Activated CD4-positive, alpha-beta T cell treated with anti-CD3 and anti-CD28 coated beads for 36 hours (primary cell): Measurements from ENCODE around the gene CALU. TPM values are rescaled to one million over a fixed set of nuclear protein-coding genes. Genes with fewer than 3 reads are reported as not detected.

Experiments
- ATAC-seq: fragments of 200-7000 bp; cut with Tn5 transposase; one replicate; pipeline ENCODE4 v1.10.0; 2021; ENCODE audit warnings: mild to moderate bottlenecking, moderate library complexity
- CTCF ChIA-PET: fragments of 350-600 bp; sonication (Branson Sonifier 250); formaldehyde crosslinking; loops from one replicate; lab custom pipeline; 2021; ENCODE audit warnings: antibody characterized with exemption; lab: Charles Lee
- POLR2A ChIA-PET: fragments of 350-600 bp; sonication (Branson Sonifier 250); formaldehyde crosslinking; loops from one replicate; lab custom pipeline; 2021; ENCODE audit warnings: antibody characterized with exemption, inconsistent platforms; lab: Charles Lee
- DNase-seq: peaks from one replicate; pipeline ENCODE4 v3.0.0-alpha.2; 2020
- H3K27ac Mint-ChIP-seq: one replicate; pipeline ENCODE4 v1.8.0; 2021; ENCODE audit warnings: mixed read lengths
- H3K27me3 Mint-ChIP-seq: one replicate; pipeline ENCODE4 v1.8.0; 2021; ENCODE audit warnings: mixed read lengths
- H3K36me3 Mint-ChIP-seq: one replicate; pipeline ENCODE4 v1.8.0; 2021; ENCODE audit warnings: low read depth, mixed read lengths
- H3K4me1 Mint-ChIP-seq: one replicate; pipeline ENCODE4 v1.8.0; 2021; ENCODE audit warnings: mixed read lengths
- H3K4me3 Mint-ChIP-seq: one replicate; pipeline ENCODE4 v1.8.0; 2021; ENCODE audit warnings: mild to moderate bottlenecking, moderate library complexity, mixed read lengths
- H3K9me3 Mint-ChIP-seq: one replicate; pipeline ENCODE4 v1.8.0; 2021; ENCODE audit warnings: low read depth, mixed read lengths
- intact Hi-C, 2 experiments: fragments of 100-400 bp; cut with DNase I in 1 of 2; cut with micrococcal nuclease in 1 of 2; formaldehyde crosslinking; loops; one replicate each; pipeline versions ENCODE4 v1.14.2 to v1.15.1; 2022 to 2024; cut with DNase I, micrococcal nuclease
- total RNA-seq, 2 experiments: library from RNA; stranded (reverse); gene quantifications; one replicate each; pipeline ENCODE4 v1.2.3, GENCODE V29; 2021

The CALU gene
- total RNA-seq, 2 experiments from 2014 or later: 32.9 to 33.8 TPM

- intact Hi-C loops: no loop called here
- H3K4me1 Mint-ChIP-seq: peaks cover 4% of the 10 kb centered on the region
- DNase-seq: no peak
- H3K9me3 Mint-ChIP-seq: no peaks in the 10 kb centered on the region
- ChIA-PET POLR2A (no interaction called here), CTCF (no interaction called here)
- no peak overlapping the region for H3K27ac Mint-ChIP-seq
- peaks cover 4% of the 10 kb centered on the region for H3K27me3 Mint-ChIP-seq
- peak; percentile 69 for ATAC-seq
- no peak overlapping the region for H3K4me3 Mint-ChIP-seq
- H3K36me3 Mint-ChIP-seq: no peaks in the 10 kb centered on the region
Observed at GRCh38 chr7:128705891-128706333, 33.2 kb upstream of the CALU start.

GRCh38 chr7:128707752-128708151 lies 31.4 kb upstream of the CALU start:
- H3K36me3 Mint-ChIP-seq: no peaks in the 10 kb centered on the region
- peaks cover 4% of the 10 kb centered on the region for H3K4me1 Mint-ChIP-seq
- H3K27me3 Mint-ChIP-seq: peaks cover 2% of the 10 kb centered on the region
- no peaks in the 10 kb centered on the region for H3K9me3 Mint-ChIP-seq
- intact Hi-C loops: no loop called here
- POLR2A ChIA-PET: no interaction called here
- H3K27ac Mint-ChIP-seq: no peak overlapping the region
- ATAC-seq (no peak), DNase-seq (no peak)
- H3K4me3 Mint-ChIP-seq: no peak overlapping the region
- CTCF ChIA-PET: interaction anchor here (1.0 kb wide), 1 partner anchor 30 kb away, joined by 3 read pairs; no protein-coding TSS in a partner anchor

DNA sequence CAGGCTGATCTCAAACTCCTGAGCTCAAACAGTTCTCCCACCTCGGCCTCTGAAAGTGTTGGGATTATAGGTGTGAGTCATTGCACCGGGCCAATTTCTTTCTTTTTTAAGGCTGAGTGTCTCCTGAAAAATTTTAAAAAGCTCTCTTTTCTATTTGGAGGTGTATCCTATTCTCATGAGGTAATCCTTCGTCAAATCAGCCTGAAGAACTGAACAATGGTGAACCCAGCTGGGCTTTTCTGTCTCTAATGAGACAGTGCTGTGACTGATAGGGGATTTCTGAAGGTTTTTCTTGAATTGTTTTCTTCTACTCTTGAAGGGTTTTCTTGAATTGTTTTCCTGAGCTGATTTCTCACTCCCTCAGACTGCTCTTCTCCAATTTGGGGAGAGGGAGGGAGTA lies 30.9 kb upstream of the CALU start:
- H3K9me3 Mint-ChIP-seq: no peaks in the 10 kb centered on the region
- ChIA-PET POLR2A (no interaction called here), CTCF (interaction anchor here (0.7 to 1.1 kb wide), 3 partner anchors 30 to 527 kb away, joined by 3 read pairs; partner anchors contain the start of gene GARIN1A)
- DNase-seq: no peak
- no peak overlapping the region for H3K4me3 Mint-ChIP-seq
- intact Hi-C loops: no loop called here
- H3K27me3 Mint-ChIP-seq: peaks cover 2% of the 10 kb centered on the region
- peaks cover 4% of the 10 kb centered on the region for H3K4me1 Mint-ChIP-seq
- no peak for ATAC-seq
- no peak overlapping the region for H3K27ac Mint-ChIP-seq
- H3K36me3 Mint-ChIP-seq: no peaks in the 10 kb centered on the region

DNA sequence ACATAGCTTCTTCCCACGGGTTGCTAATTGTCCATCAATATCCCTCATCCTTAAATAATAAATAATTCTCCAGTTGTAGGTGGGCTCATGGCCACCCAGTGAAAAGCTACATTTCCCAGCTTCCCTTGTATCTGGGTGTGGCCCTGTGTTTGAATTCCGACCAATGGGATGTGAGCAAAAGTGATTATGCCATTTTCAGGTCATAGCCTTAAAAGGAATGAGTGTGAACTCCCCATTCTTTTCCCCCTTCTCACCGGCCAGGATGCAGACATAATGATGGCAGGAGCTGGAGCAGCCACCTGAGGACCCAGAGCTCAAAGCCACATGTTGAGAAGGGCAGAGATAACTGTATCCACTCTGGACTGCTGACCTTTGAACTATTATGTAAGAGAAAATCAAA lies 30.3 kb upstream of the CALU start:
- Mint-ChIP-seq H3K4me1 (peaks cover 4% of the 10 kb centered on the region), H3K27me3 (peaks cover 2% of the 10 kb centered on the region), H3K27ac (no peak overlapping the region), H3K4me3 (no peak overlapping the region), H3K36me3 (no peaks in the 10 kb centered on the region), H3K9me3 (no peaks in the 10 kb centered on the region)
- DNase-seq (no peak), ATAC-seq (no peak)
- intact Hi-C loops: no loop called here
- ChIA-PET CTCF (interaction anchor here (0.7 to 1.1 kb wide), 3 partner anchors 29 to 526 kb away, joined by 3 read pairs; partner anchors contain the start of gene GARIN1A), POLR2A (no interaction called here)

DNA sequence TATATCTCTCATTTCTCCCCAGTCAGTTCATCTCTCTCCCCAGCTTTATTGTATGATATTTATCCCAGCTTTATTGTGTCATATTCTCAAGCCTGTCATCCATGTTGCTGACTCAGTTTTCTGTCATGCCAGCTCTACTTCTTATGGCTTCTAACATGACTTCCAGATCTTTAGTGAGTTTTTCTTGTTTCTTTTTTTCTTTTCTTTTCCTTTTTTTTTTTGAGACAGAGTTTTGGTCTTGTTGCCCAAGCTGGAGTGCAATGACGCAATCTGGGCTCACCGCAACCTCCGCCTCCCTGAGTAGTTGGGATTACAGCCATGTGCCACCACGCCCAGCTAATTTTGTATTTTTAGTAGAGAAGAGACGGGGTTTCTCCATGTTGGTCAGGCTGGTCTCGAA lies 28.7 kb upstream of the CALU start:
- DNase-seq: no peak
- Mint-ChIP-seq H3K4me1 (peaks cover 4% of the 10 kb centered on the region), H3K27ac (no peak overlapping the region), H3K27me3 (peaks cover 8% of the 10 kb centered on the region), H3K9me3 (no peaks in the 10 kb centered on the region), H3K4me3 (no peak overlapping the region), H3K36me3 (no peaks in the 10 kb centered on the region)
- POLR2A ChIA-PET: no interaction called here
- CTCF ChIA-PET: interaction anchor here (0.9 to 1.1 kb wide), 3 partner anchors 29 to 381 kb away, joined by 3 to 4 read pairs (median 3); no protein-coding TSS in a partner anchor
- no peak for ATAC-seq
- intact Hi-C loops: no loop called here

DNA sequence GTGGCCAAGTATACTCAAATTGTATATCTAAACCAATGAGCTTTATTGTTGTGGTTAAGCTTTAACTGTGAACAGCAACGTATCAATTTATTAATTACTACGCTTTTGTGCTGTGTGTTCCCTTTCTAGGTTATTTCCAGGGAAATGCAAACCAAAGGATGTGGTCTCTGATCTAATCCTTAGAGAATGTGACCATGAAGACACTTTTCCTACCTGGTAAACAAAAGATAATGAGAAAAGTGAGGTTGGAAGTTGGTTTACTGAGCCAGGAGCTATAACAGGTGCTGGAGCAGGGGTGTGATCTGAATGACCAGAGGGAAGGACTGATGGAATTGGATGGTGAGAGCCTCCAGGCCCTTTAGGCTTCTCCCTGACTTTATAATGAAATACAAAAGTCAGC lies 25.4 kb upstream of the CALU start:
- no peak overlapping the region for H3K4me3 Mint-ChIP-seq
- no peak overlapping the region for H3K27ac Mint-ChIP-seq
- POLR2A ChIA-PET: no interaction called here
- CTCF ChIA-PET: no interaction called here
- ATAC-seq: no peak
- H3K4me1 Mint-ChIP-seq: no peaks in the 10 kb centered on the region
- DNase-seq: no peak
- H3K27me3 Mint-ChIP-seq: peaks cover 10% of the 10 kb centered on the region
- intact Hi-C loops: no loop called here
- no peaks in the 10 kb centered on the region for H3K9me3 Mint-ChIP-seq
- H3K36me3 Mint-ChIP-seq: no peaks in the 10 kb centered on the region

- intact Hi-C loops: no loop called here
Observed at GRCh38 chr7:128714701-128715495, 24.3 kb upstream of the CALU start.

GRCh38 chr7:128718967-128719642 lies 20.1 kb upstream of the CALU start:
- Mint-ChIP-seq H3K36me3 (no peaks in the 10 kb centered on the region), H3K27ac (no peak overlapping the region), H3K9me3 (no peaks in the 10 kb centered on the region), H3K27me3 (peaks cover 10% of the 10 kb centered on the region), H3K4me3 (no peak overlapping the region), H3K4me1 (peaks cover 3% of the 10 kb centered on the region)
- ATAC-seq: peak; percentile 39
- intact Hi-C loops: no loop called here
- POLR2A ChIA-PET: no interaction called here
- CTCF ChIA-PET: no interaction called here
- no peak for DNase-seq

More at GRCh38 chr7:128714701-128715495, 24.3 kb upstream of the CALU start:
- no peak for ATAC-seq
- Mint-ChIP-seq H3K9me3 (no peaks in the 10 kb centered on the region), H3K4me3 (no peak overlapping the region), H3K36me3 (no peaks in the 10 kb centered on the region), H3K4me1 (peaks cover 3% of the 10 kb centered on the region), H3K27me3 (peaks cover 10% of the 10 kb centered on the region), H3K27ac (no peak overlapping the region)
- DNase-seq: no peak
- ChIA-PET CTCF (no interaction called here), POLR2A (interaction anchor here (0.6 kb wide), 1 partner anchor 1129 kb away, joined by 5 read pairs; no protein-coding TSS in a partner anchor)

- ChIA-PET CTCF (no interaction called here), POLR2A (interaction anchor here (0.6 kb wide), 1 partner anchor 411 kb away, joined by 3 read pairs; no protein-coding TSS in a partner anchor)
- Mint-ChIP-seq H3K36me3 (no peaks in the 10 kb centered on the region), H3K4me3 (no peak overlapping the region), H3K4me1 (peaks cover 3% of the 10 kb centered on the region), H3K9me3 (no peaks in the 10 kb centered on the region), H3K27me3 (peaks cover 7% of the 10 kb centered on the region), H3K27ac (no peak overlapping the region)
- intact Hi-C loops: no loop called here
- no peak for ATAC-seq
- no peak for DNase-seq
Observed at GRCh38 chr7:128721376-128721775, 17.8 kb upstream of the CALU start.

GRCh38 chr7:128724743-128725142 lies 14.4 kb upstream of the CALU start:
- ATAC-seq (no peak), DNase-seq (no peak)
- H3K9me3 Mint-ChIP-seq: no peaks in the 10 kb centered on the region
- H3K4me3 Mint-ChIP-seq: no peak overlapping the region
- H3K27me3 Mint-ChIP-seq: peaks cover 9% of the 10 kb centered on the region
- POLR2A ChIA-PET: no interaction called here
- H3K4me1 Mint-ChIP-seq: no peaks in the 10 kb centered on the region
- no peaks in the 10 kb centered on the region for H3K36me3 Mint-ChIP-seq
- intact Hi-C loops: no loop called here
- H3K27ac Mint-ChIP-seq: no peak overlapping the region
- CTCF ChIA-PET: interaction anchor here (0.6 kb wide), 1 partner anchor 47 kb away, joined by 3 read pairs; no protein-coding TSS in a partner anchor

GRCh38 chr7:128725531-128725930 lies 13.6 kb upstream of the CALU start:
- DNase-seq (no peak), ATAC-seq (no peak)
- ChIA-PET CTCF (no interaction called here), POLR2A (no interaction called here)
- H3K27ac Mint-ChIP-seq: no peak overlapping the region
- H3K36me3 Mint-ChIP-seq: no peaks in the 10 kb centered on the region
- H3K4me3 Mint-ChIP-seq: no peak overlapping the region
- no peaks in the 10 kb centered on the region for H3K4me1 Mint-ChIP-seq
- H3K9me3 Mint-ChIP-seq: no peaks in the 10 kb centered on the region
- intact Hi-C loops: no loop called here
- H3K27me3 Mint-ChIP-seq: peaks cover 9% of the 10 kb centered on the region
